Measurements from ENCODE around the gene GLB1L3. TPM values are rescaled to one million over a fixed set of nuclear protein-coding genes. Genes with fewer than 3 reads are reported as not detected.
"Not testable (repeated sequence)": the region's sequence is repeated elsewhere in the genome, so short reads cannot be mapped to it uniquely, and the experiment has no call there.

The GLB1L3 gene
- total RNA-seq, 2 experiments from 2014 or later: 11.2 to 11.9 TPM

- TF ChIP-seq, protein P1, sequence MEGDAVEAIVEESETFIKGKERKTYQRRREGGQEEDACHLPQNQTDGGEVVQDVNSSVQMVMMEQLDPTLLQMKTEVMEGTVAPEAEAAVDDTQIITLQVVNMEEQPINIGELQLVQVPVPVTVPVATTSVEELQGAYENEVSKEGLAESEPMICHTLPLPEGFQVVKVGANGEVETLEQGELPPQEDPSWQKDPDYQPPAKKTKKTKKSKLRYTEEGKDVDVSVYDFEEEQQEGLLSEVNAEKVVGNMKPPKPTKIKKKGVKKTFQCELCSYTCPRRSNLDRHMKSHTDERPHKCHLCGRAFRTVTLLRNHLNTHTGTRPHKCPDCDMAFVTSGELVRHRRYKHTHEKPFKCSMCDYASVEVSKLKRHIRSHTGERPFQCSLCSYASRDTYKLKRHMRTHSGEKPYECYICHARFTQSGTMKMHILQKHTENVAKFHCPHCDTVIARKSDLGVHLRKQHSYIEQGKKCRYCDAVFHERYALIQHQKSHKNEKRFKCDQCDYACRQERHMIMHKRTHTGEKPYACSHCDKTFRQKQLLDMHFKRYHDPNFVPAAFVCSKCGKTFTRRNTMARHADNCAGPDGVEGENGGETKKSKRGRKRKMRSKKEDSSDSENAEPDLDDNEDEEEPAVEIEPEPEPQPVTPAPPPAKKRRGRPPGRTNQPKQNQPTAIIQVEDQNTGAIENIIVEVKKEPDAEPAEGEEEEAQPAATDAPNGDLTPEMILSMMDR (IDR thresholded peaks at IDR 0.05): no peak
- Mint-ChIP-seq H3K9me3 (no peaks in the 10 kb centered on the region), H3K4me1 (ENCODE audit: low read depth) (no peaks in the 10 kb centered on the region), H3K27me3 (no peaks in the 10 kb centered on the region), H3K27ac (no peak overlapping the region), H3K36me3 (ENCODE audit: low read depth) (no peaks in the 10 kb centered on the region), H3K4me3 (no peak overlapping the region)
- ChIA-PET POLR2A (no interaction called here), CTCF (no interaction called here)
- ATAC-seq: no peak
- DNase-seq: no peak
- intact Hi-C loops (cut with micrococcal nuclease): no loop called here
These were observed 66.6 kb downstream of the GLB1L3 start for GRCh38 chr11:134342572-134343340.

- Mint-ChIP-seq H3K4me3 (no peak overlapping the region), H3K4me1 (ENCODE audit: low read depth) (no peaks in the 10 kb centered on the region), H3K9me3 (no peaks in the 10 kb centered on the region), H3K27ac (no peak overlapping the region), H3K27me3 (no peaks in the 10 kb centered on the region), H3K36me3 (ENCODE audit: low read depth) (no peaks in the 10 kb centered on the region)
- DNase-seq (no peak), ATAC-seq (no peak)
- POLR2A ChIA-PET: no interaction called here
- intact Hi-C loops (cut with micrococcal nuclease): no loop called here
- TF ChIP-seq, protein P1 (IDR thresholded peaks at IDR 0.05): no peak
- CTCF ChIA-PET: no interaction called here
These were observed 67.5 kb downstream of the GLB1L3 start for GRCh38 chr11:134343646-134344045.

GRCh38 chr11:134344497-134345236, 68.5 kb downstream of the GLB1L3 start:
- H3K4me3 Mint-ChIP-seq; H3K9me3 Mint-ChIP-seq; H3K4me1 Mint-ChIP-seq (ENCODE audit: low read depth); POLR2A ChIA-PET; H3K27ac Mint-ChIP-seq; intact Hi-C loops (cut with micrococcal nuclease); CTCF ChIA-PET; DNase-seq; H3K27me3 Mint-ChIP-seq; ATAC-seq; H3K36me3 Mint-ChIP-seq (ENCODE audit: low read depth): not testable (repeated sequence)

DNA sequence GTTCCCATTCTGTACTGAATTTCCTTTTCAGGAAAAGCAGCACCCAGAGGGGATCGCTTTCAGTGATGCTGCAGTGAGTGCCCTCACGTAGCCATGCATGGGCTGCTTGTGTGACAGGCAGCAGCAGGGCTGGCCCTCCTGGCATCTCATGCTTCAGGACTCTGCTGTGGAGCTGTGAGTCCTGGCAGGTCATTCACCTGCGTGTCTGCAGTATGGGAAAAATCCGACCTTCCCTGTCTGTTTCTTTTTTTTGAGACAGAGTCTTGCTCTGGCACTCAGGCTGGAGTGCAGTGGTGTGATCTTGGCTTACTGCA, 69.0 kb downstream of the GLB1L3 start:
- Mint-ChIP-seq H3K9me3 (no peaks in the 10 kb centered on the region), H3K27ac (no peak overlapping the region), H3K27me3 (no peaks in the 10 kb centered on the region), H3K36me3 (ENCODE audit: low read depth) (no peaks in the 10 kb centered on the region), H3K4me1 (ENCODE audit: low read depth) (peaks cover 10% of the 10 kb centered on the region), H3K4me3 (no peak overlapping the region)
- TF ChIP-seq, protein P1 (IDR thresholded peaks at IDR 0.05): no peak
- ChIA-PET POLR2A (no interaction called here), CTCF (interaction anchor here (1.1 kb wide), 1 partner anchor 15 kb away, joined by 3 read pairs; no protein-coding TSS in a partner anchor)
- no peak for ATAC-seq
- intact Hi-C loops (cut with micrococcal nuclease): no loop called here
- no peak for DNase-seq

GRCh38 chr11:134346101-134346975, 70.2 kb downstream of the GLB1L3 start:
- DNase-seq: no peak
- ChIA-PET POLR2A (interaction anchor here (1.2 kb wide), 1 partner anchor 12 kb away, joined by 3 read pairs; no protein-coding TSS in a partner anchor), CTCF (interaction anchor here (0.5 to 1.1 kb wide), 2 partner anchors 14 to 729 kb away, joined by 3 read pairs; no protein-coding TSS in a partner anchor)
- Mint-ChIP-seq H3K36me3 (ENCODE audit: low read depth) (no peaks in the 10 kb centered on the region), H3K9me3 (no peaks in the 10 kb centered on the region), H3K4me3 (no peak overlapping the region), H3K27ac (no peak overlapping the region), H3K27me3 (no peaks in the 10 kb centered on the region), H3K4me1 (ENCODE audit: low read depth) (peaks cover 10% of the 10 kb centered on the region)
- intact Hi-C loops (cut with micrococcal nuclease): no loop called here
- TF ChIP-seq, protein P1 (IDR thresholded peaks at IDR 0.05): no peak
- no peak for ATAC-seq
